Gastroesophageal sphincter (tissue), 3 donors: Measurements from ENCODE around the gene NTN5.

ENCODE experiments used
- POLR2A ChIP-seq, 2 donors: fragments of 450-650 bp; IDR thresholded peaks; one replicate each; pipeline ENCODE4 v1.6.1; 2017; ENCODE audit warnings: antibody characterized with exemption in 2 of 2, mild to moderate bottlenecking in 2 of 2, moderate library complexity in 1 of 2
- TF ChIP-seq, protein P1 (sequence below), 4 experiments: fragments of 200-600 bp in 2 of 4; fragments of 450-650 bp in 2 of 4; sonication (generic) in 1 of 4; IDR thresholded peaks; one replicate each; pipeline ENCODE4 v1.5.1; 2017 to 2019; ENCODE audit warnings: antibody characterized with exemption in 4 of 4, mild to moderate bottlenecking in 2 of 4, moderate library complexity in 2 of 4

DNA sequence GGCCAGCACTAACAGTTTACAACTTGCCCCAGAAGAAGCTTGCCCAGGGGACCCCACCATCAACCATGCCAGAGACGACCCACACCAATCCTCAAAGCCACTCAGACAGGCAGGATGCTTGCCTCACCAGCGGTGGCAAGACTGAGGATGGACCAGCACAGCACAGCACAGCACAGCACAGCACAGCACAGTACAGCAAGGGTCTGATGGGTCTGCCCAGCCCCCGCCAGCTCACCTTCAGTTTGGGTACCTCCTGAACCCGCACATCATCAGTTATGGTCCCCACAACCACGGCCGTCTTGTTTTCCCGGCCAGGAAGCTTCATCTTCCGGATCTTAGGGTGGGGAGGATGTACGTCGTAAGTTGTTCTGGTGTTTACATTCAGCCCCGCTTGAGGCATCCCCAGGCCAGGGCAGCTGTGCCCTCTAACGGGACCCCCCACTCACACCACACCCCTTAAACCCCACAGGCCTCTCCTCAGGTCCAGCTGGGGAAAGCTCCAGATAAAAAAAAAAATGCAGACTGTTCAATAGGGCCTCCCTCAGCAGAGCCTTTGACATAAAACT, 56.2 kb downstream of the NTN5 start:
- TF ChIP-seq POLR2A (IDR thresholded peaks at IDR 0.05) = no peak
- TF ChIP-seq, protein P1, sequence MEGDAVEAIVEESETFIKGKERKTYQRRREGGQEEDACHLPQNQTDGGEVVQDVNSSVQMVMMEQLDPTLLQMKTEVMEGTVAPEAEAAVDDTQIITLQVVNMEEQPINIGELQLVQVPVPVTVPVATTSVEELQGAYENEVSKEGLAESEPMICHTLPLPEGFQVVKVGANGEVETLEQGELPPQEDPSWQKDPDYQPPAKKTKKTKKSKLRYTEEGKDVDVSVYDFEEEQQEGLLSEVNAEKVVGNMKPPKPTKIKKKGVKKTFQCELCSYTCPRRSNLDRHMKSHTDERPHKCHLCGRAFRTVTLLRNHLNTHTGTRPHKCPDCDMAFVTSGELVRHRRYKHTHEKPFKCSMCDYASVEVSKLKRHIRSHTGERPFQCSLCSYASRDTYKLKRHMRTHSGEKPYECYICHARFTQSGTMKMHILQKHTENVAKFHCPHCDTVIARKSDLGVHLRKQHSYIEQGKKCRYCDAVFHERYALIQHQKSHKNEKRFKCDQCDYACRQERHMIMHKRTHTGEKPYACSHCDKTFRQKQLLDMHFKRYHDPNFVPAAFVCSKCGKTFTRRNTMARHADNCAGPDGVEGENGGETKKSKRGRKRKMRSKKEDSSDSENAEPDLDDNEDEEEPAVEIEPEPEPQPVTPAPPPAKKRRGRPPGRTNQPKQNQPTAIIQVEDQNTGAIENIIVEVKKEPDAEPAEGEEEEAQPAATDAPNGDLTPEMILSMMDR (IDR thresholded peaks at IDR 0.05) = no peak
